ENCODE data around the gene ZNF662. TPM values are rescaled to one million over a fixed set of nuclear protein-coding genes. Genes with fewer than 3 reads are reported as not detected.

The ZNF662 gene
- total RNA-seq, 1 donor from 2014 or later, result 1.3 TPM

- no peak for DNase-seq (ENCODE audit: low read depth)
- FAIRE-seq, result no peak
- TF ChIP-seq, protein P1, sequence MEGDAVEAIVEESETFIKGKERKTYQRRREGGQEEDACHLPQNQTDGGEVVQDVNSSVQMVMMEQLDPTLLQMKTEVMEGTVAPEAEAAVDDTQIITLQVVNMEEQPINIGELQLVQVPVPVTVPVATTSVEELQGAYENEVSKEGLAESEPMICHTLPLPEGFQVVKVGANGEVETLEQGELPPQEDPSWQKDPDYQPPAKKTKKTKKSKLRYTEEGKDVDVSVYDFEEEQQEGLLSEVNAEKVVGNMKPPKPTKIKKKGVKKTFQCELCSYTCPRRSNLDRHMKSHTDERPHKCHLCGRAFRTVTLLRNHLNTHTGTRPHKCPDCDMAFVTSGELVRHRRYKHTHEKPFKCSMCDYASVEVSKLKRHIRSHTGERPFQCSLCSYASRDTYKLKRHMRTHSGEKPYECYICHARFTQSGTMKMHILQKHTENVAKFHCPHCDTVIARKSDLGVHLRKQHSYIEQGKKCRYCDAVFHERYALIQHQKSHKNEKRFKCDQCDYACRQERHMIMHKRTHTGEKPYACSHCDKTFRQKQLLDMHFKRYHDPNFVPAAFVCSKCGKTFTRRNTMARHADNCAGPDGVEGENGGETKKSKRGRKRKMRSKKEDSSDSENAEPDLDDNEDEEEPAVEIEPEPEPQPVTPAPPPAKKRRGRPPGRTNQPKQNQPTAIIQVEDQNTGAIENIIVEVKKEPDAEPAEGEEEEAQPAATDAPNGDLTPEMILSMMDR (IDR thresholded peaks at IDR 0.05; ENCODE audit: insufficient read depth, low read length, severe bottlenecking), result no peak
- no peaks in the 10 kb centered on the region for H3K27me3 ChIP-seq (ENCODE audit: control insufficient read depth, insufficient read depth, low read length)
- no peak overlapping the region for H3K4me3 ChIP-seq (ENCODE audit: low read depth, low read length)
- no peaks in the 10 kb centered on the region for H3K36me3 ChIP-seq (ENCODE audit: control insufficient read depth, insufficient read depth, low read length)
These were observed 29.0 kb downstream of the ZNF662 start for GRCh38 chr3:42934910-42935309.

DNA sequence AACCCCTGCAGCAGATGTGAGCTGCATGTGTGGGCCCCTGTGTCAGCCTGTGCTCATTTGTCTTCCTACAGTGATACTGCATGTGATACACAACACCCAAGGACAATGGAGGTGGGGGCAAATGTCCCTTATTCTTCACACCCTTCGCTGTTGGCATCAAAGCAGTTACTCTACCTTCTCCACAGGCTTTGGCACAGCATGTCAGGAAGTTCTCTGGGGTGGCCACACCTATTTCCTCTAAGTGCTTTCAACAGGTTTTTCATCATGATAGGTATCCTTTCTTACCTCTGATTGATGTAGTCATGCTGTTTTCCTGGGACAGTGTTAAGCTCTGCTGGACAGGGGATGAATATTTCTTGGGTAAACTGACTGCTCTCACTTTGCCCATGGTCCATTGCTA, 29.5 kb downstream of the ZNF662 start:
- Histone ChIP-seq H3K36me3 (ENCODE audit: control insufficient read depth, insufficient read depth, low read length) (no peaks in the 10 kb centered on the region), H3K27me3 (ENCODE audit: control insufficient read depth, insufficient read depth, low read length) (no peaks in the 10 kb centered on the region), H3K4me3 (ENCODE audit: low read depth, low read length) (no peak overlapping the region)
- TF ChIP-seq, protein P1 (IDR thresholded peaks at IDR 0.05; ENCODE audit: insufficient read depth, low read length, severe bottlenecking), result no peak
- DNase-seq (ENCODE audit: low read depth) (no peak), FAIRE-seq (peak; percentile 70)

GRCh38 chr3:42936157-42936981, 30.4 kb downstream of the ZNF662 start:
- Histone ChIP-seq H3K36me3 (ENCODE audit: control insufficient read depth, insufficient read depth, low read length) (no peaks in the 10 kb centered on the region), H3K27me3 (ENCODE audit: control insufficient read depth, insufficient read depth, low read length) (no peaks in the 10 kb centered on the region), H3K4me3 (ENCODE audit: low read depth, low read length) (peak overlapping the region; percentile 35)
- FAIRE-seq (no peak), DNase-seq (ENCODE audit: low read depth) (peak; percentile 6)
- TF ChIP-seq, protein P1 (IDR thresholded peaks at IDR 0.05; ENCODE audit: insufficient read depth, low read length, severe bottlenecking), result no peak

DNA sequence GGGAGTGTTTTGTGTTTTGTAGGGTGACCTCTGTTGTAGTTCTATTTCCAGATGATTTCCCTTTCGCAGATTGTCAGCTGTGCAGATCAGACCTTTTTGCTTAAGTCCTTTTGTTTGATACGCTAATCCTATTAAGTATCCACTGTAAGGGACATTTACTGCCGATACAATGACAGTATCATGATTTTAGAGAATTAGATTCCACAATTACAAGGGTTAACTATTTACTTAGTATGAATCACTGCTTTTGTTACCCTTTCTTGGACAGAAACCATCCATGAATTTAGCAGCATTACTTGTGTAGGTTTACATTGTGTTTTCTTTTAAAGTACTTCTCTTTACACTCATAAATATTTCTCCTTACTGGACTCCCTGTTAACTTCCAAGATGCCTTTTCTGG, 31.4 kb downstream of the ZNF662 start:
- Histone ChIP-seq H3K4me3 (ENCODE audit: low read depth, low read length) (no peak overlapping the region), H3K36me3 (ENCODE audit: control insufficient read depth, insufficient read depth, low read length) (no peaks in the 10 kb centered on the region), H3K27me3 (ENCODE audit: control insufficient read depth, insufficient read depth, low read length) (no peaks in the 10 kb centered on the region)
- FAIRE-seq (no peak), DNase-seq (ENCODE audit: low read depth) (no peak)
- TF ChIP-seq, protein P1 (IDR thresholded peaks at IDR 0.05; ENCODE audit: insufficient read depth, low read length, severe bottlenecking), result no peak

- Histone ChIP-seq H3K4me3 (ENCODE audit: low read depth, low read length) (no peak overlapping the region), H3K27me3 (ENCODE audit: control insufficient read depth, insufficient read depth, low read length) (no peaks in the 10 kb centered on the region), H3K36me3 (ENCODE audit: control insufficient read depth, insufficient read depth, low read length) (no peaks in the 10 kb centered on the region)
- FAIRE-seq (no peak), DNase-seq (ENCODE audit: low read depth) (no peak)
- TF ChIP-seq, protein P1 (IDR thresholded peaks at IDR 0.05; ENCODE audit: insufficient read depth, low read length, severe bottlenecking), result no peak
These were observed 36.8 kb downstream of the ZNF662 start for GRCh38 chr3:42942693-42943092.

GRCh38 chr3:42946050-42946449, 40.1 kb downstream of the ZNF662 start:
- FAIRE-seq (no peak), DNase-seq (ENCODE audit: low read depth) (no peak)
- Histone ChIP-seq H3K4me3 (ENCODE audit: low read depth, low read length) (no peak overlapping the region), H3K36me3 (ENCODE audit: control insufficient read depth, insufficient read depth, low read length) (no peaks in the 10 kb centered on the region), H3K27me3 (ENCODE audit: control insufficient read depth, insufficient read depth, low read length) (no peaks in the 10 kb centered on the region)
- TF ChIP-seq, protein P1 (IDR thresholded peaks at IDR 0.05; ENCODE audit: insufficient read depth, low read length, severe bottlenecking), result no peak
